Subcutaneous abdominal adipose tissue (tissue), 5 donors: ENCODE data around the gene KRTAP9-1.
"Not testable (repeated sequence)": the region's sequence is repeated elsewhere in the genome, so short reads cannot be mapped to it uniquely, and the experiment has no call there.

Experiments
- H3K27ac ChIP-seq: one replicate; pipeline ENCODE4 v1.7.0; 2013; ENCODE audit warnings: low read depth, mild to moderate bottlenecking, inconsistent platforms, low read length, moderate library complexity
- H3K27me3 ChIP-seq, 5 donors: one replicate each; pipeline ENCODE4 v1.7.0; 2013; ENCODE audit warnings: low read length in 5 of 5, inconsistent platforms in 1 of 5; ENCODE audit not compliant: control insufficient read depth in 5 of 5, insufficient read depth in 4 of 5
- H3K36me3 ChIP-seq, 5 donors: one replicate each; pipeline ENCODE4 v1.7.0; 2013; ENCODE audit warnings: low read length in 5 of 5; ENCODE audit not compliant: control insufficient read depth in 5 of 5, insufficient read depth in 5 of 5
- H3K4me1 ChIP-seq, 5 donors: one replicate each; pipeline ENCODE4 v1.7.0; 2013; ENCODE audit warnings: low read length in 5 of 5, mild to moderate bottlenecking in 3 of 5, moderate library complexity in 1 of 5; ENCODE audit not compliant: control insufficient read depth in 5 of 5, insufficient read depth in 5 of 5
- H3K4me3 ChIP-seq, 5 donors: one replicate each; pipeline ENCODE4 v1.7.0; 2013; ENCODE audit warnings: low read length in 5 of 5, low read depth in 1 of 5
- H3K9ac ChIP-seq, 5 donors: one replicate each; pipeline ENCODE4 v1.7.0; 2013; ENCODE audit warnings: low read length in 5 of 5, mild to moderate bottlenecking in 4 of 5, moderate library complexity in 3 of 5
- H3K9me3 ChIP-seq, 5 donors: one replicate each; pipeline ENCODE4 v1.7.0; 2013; ENCODE audit warnings: low read length in 5 of 5; ENCODE audit not compliant: control insufficient read depth in 5 of 5
- donor health status: healthy.
- donor health status: healthy.
- donor health status: healthy.
- donor health status: healthy.
- donor health status: healthy.

The KRTAP9-1 gene, protein sequence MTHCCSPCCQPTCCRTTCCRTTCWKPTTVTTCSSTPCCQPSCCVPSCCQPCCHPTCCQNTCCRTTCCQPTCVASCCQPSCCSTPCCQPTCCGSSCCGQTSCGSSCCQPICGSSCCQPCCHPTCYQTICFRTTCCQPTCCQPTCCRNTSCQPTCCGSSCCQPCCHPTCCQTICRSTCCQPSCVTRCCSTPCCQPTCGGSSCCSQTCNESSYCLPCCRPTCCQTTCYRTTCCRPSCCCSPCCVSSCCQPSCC

GRCh38 chr17:41189837-41190318, at the start of gene KRTAP9-1:
KRTAP9-1 (plus strand) TSS chr17:41189887; CDS start chr17:41189887, 0 bp downstream.
- not testable (repeated sequence) for H3K36me3 ChIP-seq, H3K27me3 ChIP-seq, H3K9me3 ChIP-seq, H3K27ac ChIP-seq, H3K4me3 ChIP-seq, H3K9ac ChIP-seq, H3K4me1 ChIP-seq

DNA sequence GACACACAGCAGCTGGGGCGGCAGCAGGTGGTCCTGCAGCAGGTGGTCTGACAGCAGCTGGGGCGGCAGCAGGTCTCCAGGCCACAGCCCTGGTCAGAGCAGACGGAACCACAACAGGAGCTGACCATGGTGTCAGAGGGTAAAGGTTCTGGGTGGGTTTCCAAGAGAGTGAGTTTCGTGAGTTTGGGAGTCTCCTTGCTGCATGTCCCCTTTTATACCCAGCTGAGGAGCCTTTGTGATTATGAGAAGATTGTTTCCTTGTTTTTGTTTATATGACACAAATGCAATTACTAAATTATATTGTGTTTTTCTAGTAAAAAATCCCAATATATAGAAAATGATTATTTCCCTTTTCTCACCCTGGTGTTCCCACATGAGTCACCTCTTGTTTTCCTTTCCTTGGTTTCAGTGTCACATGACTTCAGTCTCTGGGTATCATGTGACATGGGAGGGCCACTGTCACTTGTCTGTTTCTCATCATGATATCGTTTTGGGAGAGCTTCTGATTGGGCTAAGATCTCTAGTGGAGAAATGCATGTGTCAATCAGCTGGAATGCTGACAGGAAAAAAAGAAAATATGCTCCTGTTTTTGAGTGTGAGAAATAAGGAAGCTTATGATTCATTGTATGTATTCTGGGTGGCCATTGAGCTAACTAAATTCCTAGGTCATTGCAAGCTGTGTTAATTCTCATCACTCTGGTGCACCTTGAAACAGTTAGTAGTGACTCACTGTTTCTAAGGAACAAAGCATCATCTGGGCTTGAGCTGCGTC, 49.1 kb upstream of the KRTAP9-1 start, which contains the start of gene KRTAP4-6:
TSS of gene KRTAP4-6 (minus strand) at position 185 of the 772 bp plus-strand sequence. CDS start at position 128, 57 bp downstream.
- peaks cover 0 to 4% (median 0%) of the 10 kb centered on the region in 5 donors for H3K27me3 ChIP-seq
- H3K36me3 ChIP-seq: no peaks in the 10 kb centered on the region
- H3K9ac ChIP-seq: no peak within 1 kb of the TSS
- H3K4me3 ChIP-seq: no peak within 1 kb of the TSS
- H3K9me3 ChIP-seq: peaks cover 3 to 21% (median 14%) of the 10 kb centered on the region in 5 donors
- no peak within 1 kb of the TSS for H3K27ac ChIP-seq
- no peaks in the 10 kb centered on the region for H3K4me1 ChIP-seq

GRCh38 chr17:41141361-41141760, 48.3 kb upstream of the KRTAP9-1 start:
- Histone ChIP-seq H3K27ac (no peak overlapping the region), H3K36me3 (no peaks in the 10 kb centered on the region), H3K4me3 (no peak overlapping the region), H3K27me3 (peaks cover 0 to 4% (median 0%) of the 10 kb centered on the region in 5 donors), H3K9ac (no peak overlapping the region), H3K4me1 (no peaks in the 10 kb centered on the region), H3K9me3 (peaks cover 3 to 21% (median 14%) of the 10 kb centered on the region in 5 donors)

- H3K9me3 ChIP-seq: peaks cover 3 to 18% (median 11%) of the 10 kb centered on the region in 5 donors
- H3K36me3 ChIP-seq: no peaks in the 10 kb centered on the region
- H3K4me3 ChIP-seq: no peak overlapping the region
- no peaks in the 10 kb centered on the region for H3K4me1 ChIP-seq
- no peak overlapping the region for H3K9ac ChIP-seq
- H3K27ac ChIP-seq: no peak overlapping the region
- H3K27me3 ChIP-seq: peaks cover 0 to 4% (median 0%) of the 10 kb centered on the region in 5 donors
These were observed 44.8 kb upstream of the KRTAP9-1 start for GRCh38 chr17:41144846-41145245.

DNA sequence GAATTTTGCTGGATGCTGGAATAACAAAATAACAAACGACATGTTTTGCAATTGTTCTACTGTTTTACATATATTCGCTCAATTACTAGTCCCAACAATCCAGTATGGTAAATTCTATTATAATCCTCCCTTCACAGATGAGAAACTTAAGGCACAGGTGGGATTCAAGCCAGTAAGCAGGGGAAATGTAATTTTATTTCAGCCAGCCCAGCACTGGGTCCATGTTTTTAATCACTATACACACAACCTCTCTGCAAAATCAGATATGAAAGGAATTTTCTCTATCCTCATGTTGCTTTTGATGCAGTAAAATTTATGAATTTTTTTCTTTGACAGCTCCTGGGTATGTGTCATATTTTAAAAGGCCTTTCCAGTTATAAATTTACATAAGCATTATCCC, 44.4 kb upstream of the KRTAP9-1 start:
- no peaks in the 10 kb centered on the region for H3K36me3 ChIP-seq
- H3K27ac ChIP-seq: no peak overlapping the region
- no peaks in the 10 kb centered on the region for H3K4me1 ChIP-seq
- H3K9ac ChIP-seq: no peak overlapping the region
- H3K4me3 ChIP-seq: no peak overlapping the region
- H3K9me3 ChIP-seq: peaks cover under 1 to 14% (median 8%) of the 10 kb centered on the region in 5 donors
- H3K27me3 ChIP-seq: peaks cover 0 to 5% (median 0%) of the 10 kb centered on the region in 5 donors

DNA sequence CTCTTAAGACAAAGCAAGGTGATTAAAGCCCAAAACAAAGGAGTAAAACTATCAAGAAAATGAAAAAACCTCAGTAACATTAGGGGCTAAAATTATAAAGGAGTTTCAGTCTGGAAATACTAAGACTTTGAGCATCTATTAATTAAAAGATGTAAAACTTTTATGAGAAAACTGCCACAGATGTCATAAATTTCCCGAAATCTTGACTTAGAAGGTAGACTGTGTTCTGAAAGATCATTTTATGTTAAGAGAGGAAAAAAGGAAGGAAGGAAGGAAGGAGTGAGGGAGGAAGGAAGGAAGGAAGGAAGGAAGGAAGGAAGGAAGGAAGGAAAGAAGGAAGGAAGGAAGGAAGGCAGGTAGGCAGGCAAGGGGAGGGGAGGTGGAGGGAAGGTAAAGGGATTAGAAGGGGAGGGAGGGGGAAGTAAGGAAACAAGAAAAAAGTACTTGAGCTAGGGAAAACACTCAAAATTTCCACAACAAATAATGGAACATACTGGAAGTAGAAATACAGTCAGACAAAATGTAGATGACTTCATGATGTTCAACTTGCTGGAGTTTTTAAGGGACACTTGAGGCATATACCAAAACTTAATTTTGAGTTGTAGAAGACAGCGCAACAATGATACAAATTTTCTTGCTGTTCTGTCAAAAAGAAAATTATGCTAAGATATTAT, 42.0 kb upstream of the KRTAP9-1 start:
- Histone ChIP-seq H3K36me3 (no peaks in the 10 kb centered on the region), H3K4me1 (no peaks in the 10 kb centered on the region), H3K27me3 (peaks cover 0 to 5% (median 0%) of the 10 kb centered on the region in 5 donors), H3K9ac (no peak overlapping the region), H3K4me3 (no peak overlapping the region), H3K9me3 (peaks cover 0 to 12% (median 5%) of the 10 kb centered on the region in 5 donors), H3K27ac (no peak overlapping the region)

- H3K27ac ChIP-seq, H3K9ac ChIP-seq, H3K4me1 ChIP-seq, H3K36me3 ChIP-seq, H3K9me3 ChIP-seq, H3K4me3 ChIP-seq, H3K27me3 ChIP-seq: not testable (repeated sequence)
These were observed 40.6 kb upstream of the KRTAP9-1 start for GRCh38 chr17:41148971-41149651.

DNA sequence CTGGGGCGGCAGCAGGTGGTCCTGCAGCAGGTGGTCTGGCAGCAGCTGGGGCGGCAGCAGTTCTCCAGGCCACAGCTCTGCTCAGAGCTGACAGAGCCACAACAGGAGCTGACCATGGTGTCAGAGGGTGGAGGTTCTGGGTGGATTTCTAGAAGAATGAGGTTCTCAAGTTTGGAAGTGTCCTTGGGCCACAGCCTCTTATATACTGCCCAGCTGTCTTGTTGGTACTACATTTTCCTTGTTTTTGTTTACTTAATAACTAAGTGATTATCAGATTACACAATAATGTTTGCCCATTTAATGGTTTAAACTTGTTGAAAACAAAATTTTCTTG, 40.1 kb upstream of the KRTAP9-1 start, which contains the start of gene KRTAP4-5:
TSS of gene KRTAP4-5 (minus strand) at position 174 of the 334 bp plus-strand sequence. CDS start at position 116, 58 bp downstream.
- Histone ChIP-seq H3K4me3 (no peak within 1 kb of the TSS), H3K27me3 (peaks cover 0 to 5% (median 0%) of the 10 kb centered on the region in 5 donors), H3K9me3 (no peaks in the 10 kb centered on the region), H3K27ac (no peak within 1 kb of the TSS), H3K36me3 (no peaks in the 10 kb centered on the region), H3K4me1 (no peaks in the 10 kb centered on the region), H3K9ac (no peak within 1 kb of the TSS)

DNA sequence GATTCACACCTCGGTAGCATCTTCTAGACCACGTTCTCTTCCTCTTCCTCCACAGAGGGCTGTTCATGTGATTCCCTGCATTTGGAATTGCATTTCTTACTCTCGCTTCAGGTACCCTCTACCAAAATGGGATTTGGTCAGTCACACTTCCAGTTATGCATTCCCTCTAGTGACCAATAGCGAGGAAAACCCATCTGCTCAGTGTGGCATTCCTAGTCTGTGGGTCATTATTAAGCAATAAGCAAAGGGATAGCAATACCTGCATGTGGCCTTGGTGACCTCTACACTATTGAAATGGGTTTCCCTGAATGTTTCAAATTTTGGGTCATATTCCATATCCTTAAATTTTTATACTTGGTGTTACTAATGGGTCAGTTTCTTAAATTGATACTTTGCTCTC, 39.7 kb upstream of the KRTAP9-1 start:
- no peak overlapping the region for H3K4me3 ChIP-seq
- H3K9me3 ChIP-seq: no peaks in the 10 kb centered on the region
- H3K9ac ChIP-seq: no peak overlapping the region
- no peaks in the 10 kb centered on the region for H3K4me1 ChIP-seq
- H3K27me3 ChIP-seq: peaks cover 0 to 5% (median 0%) of the 10 kb centered on the region in 5 donors
- H3K36me3 ChIP-seq: no peaks in the 10 kb centered on the region
- H3K27ac ChIP-seq: no peak overlapping the region
